CD4-positive, alpha-beta T cell (primary cell): Measurements from ENCODE around the gene EXOSC10. TPM values are rescaled to one million over a fixed set of nuclear protein-coding genes. Genes with fewer than 3 reads are reported as not detected.

ENCODE experiments used
- ATAC-seq: fragments of 200-7000 bp; cut with Tn5 transposase; one replicate; pipeline ENCODE4 v1.10.0; 2022; ENCODE audit warnings: mild to moderate bottlenecking; ENCODE audit not compliant: poor library complexity
- CTCF ChIA-PET: fragments of 350-600 bp; sonication (Branson Sonifier 250); formaldehyde crosslinking; loops from one replicate; lab custom pipeline; 2021; ENCODE audit warnings: antibody characterized with exemption, inconsistent platforms; lab: Charles Lee
- POLR2A ChIA-PET: fragments of 350-600 bp; sonication (Branson Sonifier 250); formaldehyde crosslinking; loops from one replicate; lab custom pipeline; 2021; ENCODE audit warnings: antibody characterized with exemption, inconsistent platforms; lab: Charles Lee
- DNase-seq, 14 experiments: peaks; one replicate each; pipeline ENCODE4 v3.0.0-alpha.2; 2013 to 2020; ENCODE audit warnings: mixed read lengths in 2 of 14
- H3K27ac ChIP-seq, 2 donors: one replicate each; pipeline versions ENCODE4 v1.5.1 to v1.7.0; 2013; ENCODE audit warnings: low read length in 2 of 2, low read depth in 1 of 2, mild to moderate bottlenecking in 1 of 2
- H3K27me3 ChIP-seq, 2 experiments: 1 replicate in 1 of 2; 2 replicates in 1 of 2; pipeline versions ENCODE4 v1.6.1 to v1.7.0; 2013; ENCODE audit warnings: low read length in 2 of 2, control low read depth in 1 of 2, mild to moderate bottlenecking in 1 of 2, moderate library complexity in 1 of 2; ENCODE audit not compliant: insufficient read depth in 2 of 2, control insufficient read depth in 1 of 2
- H3K36me3 ChIP-seq: one replicate; pipeline ENCODE4 v1.6.1; 2013; ENCODE audit warnings: low read length, control low read depth; ENCODE audit not compliant: insufficient read depth
- H3K4me1 ChIP-seq: one replicate; pipeline ENCODE4 v1.6.1; 2013; ENCODE audit warnings: low read length, control low read depth; ENCODE audit not compliant: insufficient read depth
- H3K4me3 ChIP-seq: one replicate; pipeline ENCODE4 v1.5.1; 2013; ENCODE audit warnings: mild to moderate bottlenecking, low read length, moderate library complexity
- H3K9me3 ChIP-seq, 2 experiments: 1 replicate in 1 of 2; 2 replicates in 1 of 2; pipeline versions ENCODE4 v1.6.1 to v1.7.0; 2013; ENCODE audit warnings: low read length in 2 of 2, mild to moderate bottlenecking in 2 of 2, control low read depth in 1 of 2, moderate library complexity in 1 of 2; ENCODE audit not compliant: control insufficient read depth in 1 of 2, insufficient read depth in 1 of 2
- H3K27ac Mint-ChIP-seq: one replicate; pipeline ENCODE4 v1.8.0; 2020; ENCODE audit warnings: mixed read lengths
- H3K27me3 Mint-ChIP-seq: one replicate; pipeline ENCODE4 v1.8.0; 2021; ENCODE audit warnings: mixed read lengths
- H3K36me3 Mint-ChIP-seq: one replicate; pipeline ENCODE4 v1.8.0; 2021; ENCODE audit warnings: low read depth, mixed read lengths
- H3K4me1 Mint-ChIP-seq: one replicate; pipeline ENCODE4 v1.8.0; 2021; ENCODE audit warnings: low read depth, mixed read lengths
- H3K4me3 Mint-ChIP-seq: one replicate; pipeline ENCODE4 v1.8.0; 2020; ENCODE audit warnings: mild to moderate bottlenecking, mixed read lengths
- H3K9me3 Mint-ChIP-seq: one replicate; pipeline ENCODE4 v1.8.0; 2020; ENCODE audit warnings: mixed read lengths
- CTCF ChIP-seq: fragments of 200-600 bp; IDR thresholded peaks from one replicate; pipeline ENCODE4 v1.8.0; 2022; ENCODE audit warnings: antibody characterized with exemption, mild to moderate bottlenecking
- intact Hi-C, 2 experiments: fragments of 100-400 bp; cut with DNase I in 1 of 2; cut with micrococcal nuclease in 1 of 2; formaldehyde crosslinking; loops; one replicate each; pipeline versions ENCODE4 v1.15.1 to v1.9.0; 2023 to 2025; cut with DNase I, micrococcal nuclease
- total RNA-seq, 174 experiments: library from RNA in 2 of 174; stranded (reverse) in 2 of 174; gene quantifications; one replicate each; pipeline ENCODE4 v1.2.3 and lab custom pipeline; 2021 to 2026

The EXOSC10 gene
- total RNA-seq, 2 experiments from 2014 or later: 81.6 to 89.0 TPM

GRCh38 chr1:11126569-11126968 is 26.9 kb upstream of the EXOSC10 start:
- Mint-ChIP-seq H3K27ac (no peak overlapping the region), H3K4me3 (no peak overlapping the region), H3K4me1 (no peaks in the 10 kb centered on the region), H3K27me3 (no peaks in the 10 kb centered on the region), H3K9me3 (no peaks in the 10 kb centered on the region), H3K36me3 (peaks cover 87% of the 10 kb centered on the region)
- CTCF ChIA-PET: no interaction called here
- no peak for TF ChIP-seq CTCF
- DNase-seq (no peak), ATAC-seq (no peak)
- H3K4me1 ChIP-seq: no peaks in the 10 kb centered on the region
- intact Hi-C loops: no loop called here
- peaks cover 79% of the 10 kb centered on the region for H3K36me3 ChIP-seq
- no peaks in the 10 kb centered on the region for H3K27me3 ChIP-seq
- no peaks in the 10 kb centered on the region for H3K9me3 ChIP-seq
- H3K4me3 ChIP-seq: no peak overlapping the region
- POLR2A ChIA-PET: no interaction called here
- H3K27ac ChIP-seq: no peak overlapping the region

GRCh38 chr1:11125931-11126330 is 26.3 kb upstream of the EXOSC10 start:
- H3K36me3 ChIP-seq: peaks cover 82% of the 10 kb centered on the region
- Mint-ChIP-seq H3K9me3 (no peaks in the 10 kb centered on the region), H3K27ac (no peak overlapping the region), H3K4me3 (no peak overlapping the region), H3K4me1 (no peaks in the 10 kb centered on the region), H3K27me3 (no peaks in the 10 kb centered on the region), H3K36me3 (peaks cover 87% of the 10 kb centered on the region)
- no peak overlapping the region for H3K4me3 ChIP-seq
- H3K27ac ChIP-seq: no peak overlapping the region
- no peak for TF ChIP-seq CTCF
- no peaks in the 10 kb centered on the region for H3K4me1 ChIP-seq
- ATAC-seq (no peak), DNase-seq (no peak)
- H3K27me3 ChIP-seq: no peaks in the 10 kb centered on the region
- H3K9me3 ChIP-seq: no peaks in the 10 kb centered on the region
- CTCF ChIA-PET: interaction anchor here (0.7 kb wide), 1 partner anchor 20 kb away, joined by 4 read pairs; no protein-coding TSS in a partner anchor
- intact Hi-C loops: no loop called here
- POLR2A ChIA-PET: no interaction called here

- DNase-seq: no peak
- no peak overlapping the region for H3K27ac Mint-ChIP-seq
- ATAC-seq: no peak
- ChIA-PET POLR2A (no interaction called here), CTCF (no interaction called here)
- Histone ChIP-seq H3K4me1 (no peaks in the 10 kb centered on the region), H3K4me3 (no peak overlapping the region), H3K27me3 (no peaks in the 10 kb centered on the region), H3K9me3 (no peaks in the 10 kb centered on the region), H3K36me3 (peaks cover 76% of the 10 kb centered on the region), H3K27ac (no peak overlapping the region)
- no peaks in the 10 kb centered on the region for H3K27me3 Mint-ChIP-seq
- peaks cover 87% of the 10 kb centered on the region for H3K36me3 Mint-ChIP-seq
- no peaks in the 10 kb centered on the region for H3K4me1 Mint-ChIP-seq
- TF ChIP-seq CTCF: no peak
- no peaks in the 10 kb centered on the region for H3K9me3 Mint-ChIP-seq
- intact Hi-C loops: no loop called here
- H3K4me3 Mint-ChIP-seq: no peak overlapping the region
These were observed 25.3 kb upstream of the EXOSC10 start for GRCh38 chr1:11124965-11125364.
